GM12878 (cell line): ENCODE measurements around the gene TCHP. TPM values are rescaled to one million over a fixed set of nuclear protein-coding genes. Genes with fewer than 3 reads are reported as not detected.

Source experiments
- ATAC-seq: fragments of 200-7000 bp; cut with Tn5 transposase; 3 replicates; pipeline ENCODE4 v1.9.1; 2020; ENCODE audit warnings: mild to moderate bottlenecking, moderate library complexity
- BruUV-seq: library from RNA; stranded (reverse); fragments of 400-500 nt; replicated peaks from 2 replicates; lab custom pipeline; 2021; lab: Mats Ljungman, UMichigan
- CTCF ChIA-PET: fragments of 300-600 bp; sonication (Branson Sonifier 250); formaldehyde crosslinking; extraction: SDS; loops from one replicate; lab custom pipeline; 2021; ENCODE audit warnings: inconsistent platforms; lab: Yijun Ruan, JAX
- POLR2A ChIA-PET: fragments of 350-600 bp; formaldehyde crosslinking; extraction: SDS; loops from one replicate; lab custom pipeline; 2021; ENCODE audit warnings: inconsistent platforms; lab: Charles Lee
- RAD21 ChIA-PET: fragments of 300-600 bp; sonication (Branson Sonifier 250); formaldehyde crosslinking; loops from one replicate; lab custom pipeline; 2023; ENCODE audit warnings: antibody characterized with exemption; ENCODE audit not compliant: unreplicated experiment; lab: Charles Lee
- SMC1A ChIA-PET: fragments of 300-600 bp; sonication (Branson Sonifier 250); formaldehyde crosslinking; loops from one replicate; lab custom pipeline; 2023; ENCODE audit not compliant: unreplicated experiment, uncharacterized antibody; lab: Charles Lee
- DNase-seq: peaks from one replicate; pipeline ENCODE4 v3.0.0-alpha.2; 2011; ENCODE audit warnings: low read depth, low spot score
- FAIRE-seq: peaks from 3 replicates; lab custom pipeline; 2011; peaks lifted over from hg19 to GRCh38; lab: Jason Lieb, UNC
- H2AFZ ChIP-seq: 2 replicates; pipeline ENCODE4 v1.6.0; 2011; ENCODE audit warnings: low read depth, low read length, control low read depth; ENCODE audit not compliant: control insufficient read depth
- H3K27ac ChIP-seq: 2 replicates; pipeline ENCODE4 v1.5.1; 2011; ENCODE audit warnings: control low read depth; ENCODE audit not compliant: control insufficient read depth, insufficient read depth
- H3K27me3 ChIP-seq, 2 experiments: replicated peaks in 1 of 2; 2 replicates each; pipeline versions ENCODE4 v1.6.0 to v1.6.1; 2011; ENCODE audit warnings: low read length in 1 of 2; ENCODE audit not compliant: control insufficient read depth in 2 of 2, insufficient read depth in 2 of 2
- H3K36me3 ChIP-seq, 2 experiments: 2 replicates each; pipeline ENCODE4 v1.5.1; 2011; ENCODE audit warnings: low read length in 1 of 2; ENCODE audit not compliant: control insufficient read depth in 2 of 2, insufficient read depth in 2 of 2
- H3K4me1 ChIP-seq: 2 replicates; pipeline ENCODE4 v1.6.1; 2011; ENCODE audit warnings: mild to moderate bottlenecking, low read length, moderate library complexity, mixed read lengths; ENCODE audit not compliant: control insufficient read depth, insufficient read depth
- H3K4me2 ChIP-seq: 2 replicates; pipeline ENCODE4 v1.6.0; 2011; ENCODE audit warnings: control low read depth; ENCODE audit not compliant: control insufficient read depth, insufficient read depth
- H3K4me3 ChIP-seq: fragments of 200-600 bp; sonication (generic); 2 replicates; pipeline ENCODE4 v1.5.1; 2016
- H3K79me2 ChIP-seq: 2 replicates; pipeline ENCODE4 v1.6.0; 2011; ENCODE audit warnings: low read length; ENCODE audit not compliant: control insufficient read depth, insufficient read depth
- H3K9ac ChIP-seq: 2 replicates; pipeline ENCODE4 v1.8.0; 2011; ENCODE audit warnings: low read length, control low read depth, mixed read lengths; ENCODE audit not compliant: control insufficient read depth, insufficient read depth
- H3K9me3 ChIP-seq: replicated peaks from 3 replicates; pipeline ENCODE4 v1.5.1; 2011; ENCODE audit warnings: mild to moderate bottlenecking, low read length; ENCODE audit not compliant: control insufficient read depth, insufficient read depth
- H4K20me1 ChIP-seq: 2 replicates; pipeline ENCODE4 v1.6.0; 2011; ENCODE audit not compliant: control insufficient read depth, insufficient read depth
- CTCF ChIP-seq, 3 experiments: IDR thresholded peaks in 2 of 3; conservative IDR thresholded peaks in 1 of 3; 2 replicates each; pipeline ENCODE4 v1.5.1; 2011; ENCODE audit warnings: low read depth in 3 of 3, low read length in 3 of 3, mild to moderate bottlenecking in 3 of 3, control low read depth in 2 of 3, moderate library complexity in 2 of 3, inconsistent platforms in 1 of 3, mixed read lengths in 1 of 3; ENCODE audit not compliant: control insufficient read depth in 2 of 3, insufficient read depth in 1 of 3; ENCODE audit errors: extremely low read depth in 1 of 3
- HSF1 ChIP-seq: fragments of 150-350 bp; IDR thresholded peaks from 2 replicates; pipeline ENCODE4 v1.6.1; 2014; ENCODE audit warnings: mild to moderate bottlenecking, low read depth, low read length
- PRDM15 ChIP-seq: fragments of 450-650 bp; formaldehyde crosslinking; IDR thresholded peaks from 2 replicates; pipeline ENCODE4 v1.4.0; 2020; ENCODE audit warnings: mild to moderate bottlenecking, moderate library complexity
- SKIL ChIP-seq: fragments of 450-650 bp; IDR thresholded peaks from 2 replicates; pipeline ENCODE4 v1.6.1; 2017; ENCODE audit warnings: mild to moderate bottlenecking, low read depth, inconsistent platforms; ENCODE audit not compliant: poor library complexity, severe bottlenecking
- SUPT20H ChIP-seq: IDR thresholded peaks from 2 replicates; pipeline ENCODE4 v1.6.1; 2011; ENCODE audit warnings: low read depth, mild to moderate bottlenecking, low read length, moderate library complexity, borderline replicate concordance; ENCODE audit not compliant: control insufficient read depth
- YY1 ChIP-seq: IDR thresholded peaks from 2 replicates; pipeline ENCODE4 v1.6.1; 2011; ENCODE audit warnings: low read depth, mild to moderate bottlenecking, low read length
- ZBTB11 ChIP-seq: fragments of 450-650 bp; formaldehyde crosslinking; IDR thresholded peaks from 2 replicates; pipeline ENCODE4 v1.5.0; 2022; ENCODE audit warnings: mild to moderate bottlenecking, missing genetic modification characterization
- ZNF217 ChIP-seq: fragments of 450-650 bp; IDR thresholded peaks from 2 replicates; pipeline ENCODE4 v1.6.1; 2017; ENCODE audit warnings: antibody characterized with exemption, mild to moderate bottlenecking
- WGBS: methylation state at CpG from one replicate; pipeline ENCODE4 v1.1.6; 2016; ENCODE audit warnings: low lambda C conversion rate; ENCODE audit not compliant: insufficient replicate concordance, insufficient coverage; ENCODE audit errors: missing lambda C conversion rate; 5-methylcytosine and 5-hydroxymethylcytosine counted together
- in situ Hi-C: fragments of 300-500 bp; cut with MboI; formaldehyde crosslinking; loops from 9 replicates; pipeline ENCODE4 v1.14.3; 2018; ENCODE audit warnings: mixed read lengths
- intact Hi-C: fragments of 100-400 bp; cut with micrococcal nuclease; formaldehyde crosslinking; loops from one replicate; pipeline ENCODE4 v1.14.2; 2022; ENCODE audit not compliant: unreplicated experiment
- polyA plus RNA-seq, 11 experiments: library from polyadenylated mRNA; depleted of rRNA in 4 of 11; unstranded in 6 of 11; stranded (reverse) in 5 of 11; fragments of >200 nt; fragmentation: Nextera tagmentation in 4 of 11; fragmentation: Illumina TruSeq in 1 of 11; extraction: Ambion mirVana in 4 of 11; extraction: Trizol in 1 of 11; gene quantifications; 1 replicate in 1 of 11; 2 replicates in 10 of 11; pipeline versions ENCODE4 v1.2.1 to v1.2.3, GENCODE V29; 2011 to 2016; ENCODE audit warnings: inconsistent platforms in 2 of 11, missing spikeins in 2 of 11, low read depth in 1 of 11
- total RNA-seq, 4 experiments: library from RNA; depleted of rRNA in 3 of 4; stranded (reverse); fragments of >200 nt in 3 of 4; fragmentation: Illumina TruSeq in 1 of 4; extraction: Trizol in 1 of 4; gene quantifications; 2 replicates each; pipeline versions ENCODE4 v1.2.1 to v1.2.3, GENCODE V29; 2013 to 2021

TCHP gene
- total and polyA plus RNA-seq, 10 of the 15 experiments (the other 5 are each of a cell fraction or from before 2014, with no cell fraction given), result 4.8 to 18.6 (median 15.0) TPM

- CTCF ChIA-PET, result interaction anchor here (0.6 to 1.1 kb wide), 3 partner anchors 38 to 644 kb away, joined by 3 to 4 read pairs (median 3); no protein-coding TSS in a partner anchor
- TF ChIP-seq YY1 (no peak), PRDM15 (no peak), ZBTB11 (CRISPR knock-in tag) (no peak), SUPT20H (no peak), CTCF (IDR thresholded peaks at IDR 0.05 in 2 of 3, conservative IDR thresholded peaks at IDR 0.05 in 1 of 3; ENCODE audit: control insufficient read depth in 2 of 3, extremely low read depth in 1 of 3, insufficient read depth in 1 of 3, low read depth in 3 of 3, low read length in 3 of 3) (no peak), SKIL (no peak), ZNF217 (no peak), HSF1 (no peak)
Observed at GRCh38 chr12:109890620-109891170, 9.4 kb upstream of the TCHP start.

More at GRCh38 chr12:109890620-109891170, 9.4 kb upstream of the TCHP start:
- Histone ChIP-seq H4K20me1 (no peaks in the 10 kb centered on the region), H3K9ac (no peak overlapping the region), H3K4me3 (no peak overlapping the region), H3K9me3 (no peaks in the 10 kb centered on the region), H3K4me1 (peaks cover 48% of the 10 kb centered on the region), H3K27me3 (no peaks in the 10 kb centered on the region), H3K27ac (no peak overlapping the region), H3K36me3 (no peaks in the 10 kb centered on the region), H3K4me2 (no peak overlapping the region), H2AFZ (no peak overlapping the region), H3K79me2 (no peaks in the 10 kb centered on the region)
- intact Hi-C loops, result no loop called here
- WGBS, result 95% methylated on average over 13 of the region's 13 CpGs
- DNase-seq (no peak), FAIRE-seq (no peak), ATAC-seq (no peak)
- BruUV-seq, result no TSS peak
- SMC1A ChIA-PET, result interaction anchor here (0.6 to 1.0 kb wide), 3 partner anchors 10 to 232 kb away, joined by 3 to 4 read pairs (median 4); no protein-coding TSS in a partner anchor
- RAD21 ChIA-PET, result interaction anchor here (1.1 kb wide), 1 partner anchor 44 kb away, joined by 3 read pairs; no protein-coding TSS in a partner anchor
- POLR2A ChIA-PET, result interaction anchor here (0.6 to 0.7 kb wide), 3 partner anchors 89 to 540 kb away, joined by 3 to 7 read pairs (median 4); no protein-coding TSS in a partner anchor
- in situ Hi-C loops, result no loop called here
